LoVo (cell line): ENCODE results near the gene EIF4A2.
"Not testable (repeated sequence)": the region's sequence is repeated elsewhere in the genome, so short reads cannot be mapped to it uniquely, and the experiment has no call there.

Experiments used
- DNase-seq: peaks from one replicate; pipeline ENCODE4 v3.0.0-alpha.2; 2016; ENCODE audit warnings: low spot score

EIF4A2 gene

DNA sequence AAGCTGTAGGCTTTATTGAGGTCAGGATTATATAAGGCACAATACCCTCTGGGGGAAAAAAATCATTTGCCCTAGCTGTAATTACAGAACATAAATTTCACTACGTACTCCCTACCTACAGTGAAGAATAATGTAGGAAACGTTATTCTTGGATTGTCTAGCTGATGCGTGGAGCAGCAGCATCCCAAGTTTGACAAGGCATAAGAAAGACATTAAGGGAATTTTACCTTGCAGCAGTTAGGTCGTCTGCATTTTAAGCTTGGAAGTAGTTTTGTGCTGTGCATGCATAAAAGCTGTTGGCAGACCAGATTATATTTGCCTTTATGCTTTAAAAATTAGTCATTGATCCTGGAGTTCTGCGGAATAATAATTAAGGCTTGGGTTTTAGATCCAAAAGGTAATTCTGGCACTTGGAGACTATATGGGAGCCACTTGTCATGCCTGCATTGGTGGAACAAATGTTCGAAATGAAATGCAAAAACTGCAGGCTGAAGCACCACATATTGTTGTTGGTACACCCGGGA is 2.2 kb downstream of the EIF4A2 start:
- DNase-seq: no peak

- DNase-seq: no peak
Measured at GRCh38 chr3:186786922-186787321, 3.5 kb downstream of the EIF4A2 start.

DNA sequence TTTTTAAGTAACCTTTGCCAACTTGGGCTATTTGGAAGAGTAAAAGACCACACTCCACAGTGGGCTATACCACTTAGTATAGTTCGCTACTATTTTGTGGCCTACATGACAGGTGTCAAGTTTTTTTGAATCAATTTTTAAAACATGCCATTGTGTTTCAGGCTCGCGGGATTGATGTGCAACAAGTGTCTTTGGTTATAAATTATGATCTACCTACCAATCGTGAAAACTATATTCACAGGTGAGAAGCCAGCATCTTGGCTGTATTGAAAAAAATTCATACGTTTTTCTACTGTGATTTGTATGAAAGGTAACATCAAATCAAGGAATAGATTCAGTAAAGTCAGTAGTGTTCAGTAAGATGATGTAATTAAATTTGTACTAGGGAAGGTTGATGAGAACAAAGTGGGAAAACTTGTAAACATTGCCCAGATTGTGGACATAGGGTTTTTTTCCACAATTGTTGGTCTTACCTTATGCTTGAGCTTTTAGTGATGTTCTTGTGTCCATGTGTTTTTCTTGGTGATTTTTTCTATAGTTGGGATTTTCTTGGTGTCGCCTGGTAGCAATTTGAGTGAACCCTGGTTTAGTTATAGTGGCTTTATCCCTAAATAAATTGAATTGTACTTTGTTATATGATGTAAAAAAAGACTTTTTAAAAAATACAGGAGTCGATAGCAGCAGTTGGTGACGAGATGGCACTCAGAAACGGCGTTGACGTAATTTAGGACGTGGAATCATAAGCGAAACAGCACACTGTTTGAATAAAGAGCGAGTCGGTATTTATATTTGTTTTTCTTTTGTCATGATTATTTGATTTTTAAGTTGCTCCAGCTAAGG is 4.5 kb downstream of the EIF4A2 start:
- DNase-seq: no peak

DNA sequence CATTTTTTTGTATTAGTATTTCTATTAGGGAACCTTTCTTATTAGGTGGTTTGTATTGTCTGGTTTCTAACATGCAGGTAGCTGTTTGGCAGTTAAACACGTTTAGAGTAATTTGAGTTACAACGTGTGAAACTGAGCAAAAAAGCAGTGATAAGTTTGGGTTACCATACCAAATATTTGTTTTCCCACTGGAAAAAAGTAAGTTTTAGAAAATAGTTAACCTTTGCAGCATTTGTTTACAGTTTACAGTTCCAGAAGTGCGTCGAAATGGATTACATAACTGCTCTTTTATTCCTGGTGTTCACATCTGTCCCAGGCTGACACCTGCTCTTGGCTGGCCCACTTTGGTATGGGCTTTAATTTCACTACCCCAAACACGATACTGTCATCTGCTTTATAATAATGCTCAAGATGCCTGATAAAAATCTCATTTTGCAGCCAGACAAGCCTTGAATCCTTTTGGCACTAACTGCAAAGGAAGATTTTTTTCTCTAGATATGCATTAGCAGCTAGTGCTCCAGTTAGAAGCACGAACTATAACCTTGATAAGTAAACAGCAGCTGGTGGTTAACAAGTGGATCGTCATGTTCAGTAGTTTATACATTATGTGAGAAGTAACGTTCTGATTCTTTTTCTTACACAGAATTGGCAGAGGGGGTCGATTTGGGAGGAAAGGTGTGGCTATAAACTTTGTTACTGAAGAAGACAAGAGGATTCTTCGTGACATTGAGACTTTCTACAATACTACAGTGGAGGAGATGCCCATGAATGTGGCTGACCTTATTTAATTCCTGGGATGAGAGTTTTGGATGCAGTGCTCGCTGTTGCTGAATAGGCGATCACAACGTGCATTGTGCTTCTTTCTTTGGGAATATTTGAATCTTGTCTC is 5.3 kb downstream of the EIF4A2 start:
- DNase-seq: peak; percentile 24

DNA sequence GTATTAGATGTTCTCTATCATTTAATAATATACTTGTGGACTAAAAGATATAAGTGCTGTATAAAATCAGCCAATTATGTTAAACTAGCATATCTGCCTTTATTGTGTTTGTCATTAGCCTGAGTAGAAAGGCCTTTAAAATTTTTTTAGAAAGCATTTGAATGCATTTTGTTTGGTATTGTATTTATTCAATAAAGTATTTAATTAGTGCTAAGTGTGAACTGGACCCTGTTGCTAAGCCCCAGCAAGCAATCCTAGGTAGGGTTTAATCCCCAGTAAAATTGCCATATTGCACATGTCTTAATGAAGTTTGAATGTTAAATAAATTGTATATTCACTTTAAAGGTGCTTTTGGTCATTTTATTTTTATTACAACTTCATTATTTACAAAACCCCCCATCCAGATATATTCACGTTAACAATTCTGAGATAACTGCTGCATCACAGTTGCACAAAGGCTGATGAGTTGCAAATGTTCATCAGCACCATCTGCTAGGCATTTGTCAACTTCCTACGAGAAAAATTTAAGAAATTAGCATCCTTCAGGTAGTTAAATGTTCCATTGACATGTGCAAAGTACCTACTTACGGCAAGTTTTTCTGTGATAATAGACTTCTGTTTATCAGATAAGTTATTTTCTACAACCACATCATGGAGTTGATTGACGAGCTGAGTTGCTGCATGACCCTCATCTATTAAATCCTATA is 6.3 kb downstream of the EIF4A2 start:
- peak; percentile 47 for DNase-seq

DNA sequence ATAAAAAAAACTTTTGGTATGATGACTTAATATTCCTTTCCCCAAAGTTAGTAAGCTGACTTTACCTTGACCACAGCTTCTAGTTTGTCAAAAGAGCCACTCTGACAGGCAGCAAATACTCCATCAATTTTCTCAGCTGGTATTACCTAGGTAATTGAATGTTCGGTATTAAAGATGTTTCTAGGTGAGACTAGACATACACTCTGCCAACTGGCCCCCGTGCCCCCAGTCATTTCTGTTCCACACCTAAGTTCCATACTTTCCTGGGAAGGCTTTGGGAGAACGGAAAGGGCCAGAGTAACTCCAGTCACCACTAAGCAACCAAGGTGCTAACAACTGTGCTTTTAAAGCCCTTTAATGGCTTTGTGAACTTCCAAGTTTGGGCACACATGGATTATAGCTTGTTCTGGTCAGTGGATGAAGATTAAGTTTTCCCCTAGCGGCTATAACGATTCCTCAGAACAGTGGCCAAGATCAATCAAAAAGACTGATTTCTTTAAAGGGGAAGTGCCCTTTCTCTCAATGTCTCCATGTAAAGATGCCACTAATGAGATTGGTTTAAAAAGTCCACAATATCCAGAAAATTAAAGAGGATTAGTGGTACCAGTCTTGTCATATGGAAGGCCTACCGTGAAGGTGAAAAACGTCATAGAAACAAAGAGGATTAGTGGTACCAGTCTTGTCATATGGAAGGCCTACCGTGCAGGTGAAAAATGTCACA is 7.0 kb downstream of the EIF4A2 start:
- DNase-seq: peak; percentile 59

- no peak for DNase-seq
Measured at GRCh38 chr3:186798239-186798874, 15.0 kb downstream of the EIF4A2 start.

GRCh38 chr3:186800285-186800684 is 16.9 kb downstream of the EIF4A2 start:
- no peak for DNase-seq

DNA sequence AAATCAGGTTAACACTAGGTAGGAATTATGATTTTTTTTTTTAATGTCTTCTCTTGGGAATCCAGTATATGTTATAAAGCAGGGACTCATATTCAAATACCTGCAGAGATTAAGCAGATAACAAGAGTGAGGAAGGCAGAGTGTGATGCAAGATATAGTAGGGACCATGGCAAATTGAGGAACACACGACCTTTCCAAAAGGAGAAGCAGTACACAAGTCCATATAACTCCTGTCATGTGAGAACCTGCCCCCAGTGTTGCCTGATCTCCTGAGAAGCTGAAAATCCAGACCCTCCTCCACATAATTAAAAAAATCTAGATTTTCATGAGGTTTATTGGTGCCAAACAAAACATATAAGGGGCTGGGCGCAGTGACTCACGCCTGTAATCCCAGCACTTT is 19.3 kb downstream of the EIF4A2 start:
- no peak for DNase-seq

- DNase-seq: not testable (repeated sequence)
Measured at GRCh38 chr3:186803447-186803846, 20.1 kb downstream of the EIF4A2 start.

- DNase-seq: peak; percentile 82
Measured at GRCh38 chr3:186806089-186807055, 23.0 kb downstream of the EIF4A2 start, which contains the start of gene RFC4. Gene RFC4, minus strand, starts transcription at chr3:186806482. Its CDS starts 1,769 bp downstream, at chr3:186804713.

DNA sequence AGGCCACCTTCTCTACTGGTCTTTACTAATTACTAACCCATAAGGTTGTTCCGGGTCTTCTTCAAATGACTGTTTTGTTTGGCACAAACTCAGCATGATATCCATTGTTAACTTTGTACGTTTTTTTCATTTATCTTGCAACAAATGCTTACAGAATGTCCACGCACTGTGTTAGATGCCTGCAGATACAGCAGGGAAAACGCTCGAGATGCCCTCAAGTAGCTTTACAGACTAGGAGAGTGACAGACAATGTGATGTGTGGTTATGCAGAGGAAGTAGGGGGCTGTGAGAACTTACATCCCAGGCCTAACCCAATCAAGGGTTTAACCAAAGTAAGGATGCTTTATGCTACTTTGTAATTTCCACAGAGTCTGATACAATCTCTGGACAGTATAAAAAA is 23.9 kb downstream of the EIF4A2 start:
- no peak for DNase-seq

- no peak for DNase-seq
Measured at GRCh38 chr3:186810336-186810996, 27.1 kb downstream of the EIF4A2 start.

DNA sequence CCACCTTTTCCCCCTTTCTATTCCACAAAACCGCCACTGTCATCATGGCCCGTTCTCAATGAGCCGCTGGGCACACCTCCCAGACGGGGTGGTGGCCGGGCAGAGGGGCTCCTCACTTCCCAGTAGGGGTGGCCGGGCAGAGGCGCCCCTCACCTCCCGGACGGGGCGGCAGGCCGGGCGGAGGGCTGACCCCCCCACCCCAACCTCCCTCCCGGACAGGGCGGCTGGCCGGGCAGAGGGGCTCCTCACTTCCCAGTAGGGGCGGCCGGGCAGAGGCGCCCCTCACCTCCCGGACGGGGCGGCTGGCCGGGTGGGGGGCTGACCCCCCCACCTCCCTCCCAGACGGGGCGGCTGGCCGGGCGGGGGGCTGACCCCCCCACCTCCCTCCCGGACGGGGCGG is 27.9 kb downstream of the EIF4A2 start:
- DNase-seq: not testable (repeated sequence)

DNA sequence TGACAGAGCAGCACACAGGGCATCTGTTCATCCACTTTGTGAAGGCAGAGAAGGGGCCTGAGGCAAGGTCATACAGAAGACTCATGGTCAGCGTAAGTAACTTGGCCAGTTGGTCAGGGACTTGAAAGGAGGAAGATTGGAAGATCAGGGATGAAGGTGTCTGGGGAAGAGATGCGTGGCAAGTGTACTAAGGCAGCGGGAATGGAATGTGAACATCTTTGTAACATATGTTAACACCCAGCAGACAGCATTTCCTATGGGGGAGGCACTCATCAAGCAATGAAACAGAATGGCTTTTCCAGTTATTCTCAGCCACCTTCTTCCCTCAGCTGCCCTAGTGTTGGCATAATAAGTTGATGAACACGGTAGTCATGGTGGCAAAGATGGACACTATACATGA is 30.7 kb downstream of the EIF4A2 start:
- no peak for DNase-seq

DNA sequence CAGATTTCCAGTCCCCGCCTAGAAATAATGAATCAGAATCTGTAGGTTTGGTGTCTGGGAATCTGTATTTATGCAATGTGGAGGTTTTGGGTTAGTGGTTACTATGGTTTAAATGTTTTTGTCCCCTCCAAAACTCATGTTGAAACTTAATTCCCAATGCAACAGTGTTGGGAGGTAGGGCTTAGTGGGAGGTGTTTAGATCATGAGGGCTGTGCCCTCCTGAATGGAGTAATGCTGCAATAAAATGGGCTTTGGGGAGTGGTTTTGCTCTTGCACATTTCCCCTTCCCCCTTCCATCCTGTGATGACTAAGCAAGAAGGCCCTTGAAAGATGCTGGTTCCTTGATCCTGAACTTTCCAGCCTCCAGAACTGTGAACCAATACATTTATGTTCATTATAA is 32.1 kb downstream of the EIF4A2 start:
- peak; percentile 16 for DNase-seq

DNA sequence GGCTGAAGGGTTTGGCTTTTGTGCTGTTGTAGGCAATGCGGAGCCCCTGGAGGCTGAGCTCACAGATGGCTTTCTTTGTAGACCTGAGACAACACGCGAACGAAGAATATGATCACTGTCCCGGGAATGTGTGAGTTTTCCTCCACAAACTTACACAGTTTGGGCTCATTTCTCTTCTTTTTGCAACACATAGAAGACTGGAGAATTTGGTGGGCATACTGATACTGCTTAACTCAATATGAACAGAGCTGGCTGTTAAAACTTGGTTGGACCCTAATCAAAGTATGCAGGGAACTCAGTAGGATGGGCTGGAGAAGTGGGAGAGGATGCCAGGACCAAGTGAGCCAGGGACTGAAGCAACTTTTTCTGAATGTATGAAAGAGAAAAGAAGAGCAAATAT is 35.1 kb downstream of the EIF4A2 start:
- no peak for DNase-seq

DNA sequence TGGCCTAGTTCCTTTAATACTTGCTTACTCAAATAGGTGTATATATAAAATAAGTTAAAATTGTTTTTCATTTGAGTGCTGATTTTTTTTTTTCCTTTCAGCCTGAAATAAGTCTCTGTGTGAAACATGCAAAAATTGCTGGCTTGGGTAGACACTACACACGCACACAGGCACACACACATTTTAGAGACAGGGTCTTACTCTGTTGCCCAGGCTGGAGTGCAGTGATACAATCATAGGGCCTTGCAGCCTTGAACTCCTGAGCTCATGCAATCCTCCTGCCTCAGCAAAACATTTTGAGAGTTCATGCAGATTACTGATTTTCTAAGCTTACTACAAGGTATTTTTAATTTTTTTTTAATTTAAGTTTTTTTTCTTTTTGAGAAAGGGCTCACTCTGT is 35.6 kb downstream of the EIF4A2 start:
- no peak for DNase-seq
